ENCODE data around the gene NEB.

GRCh38 chr2:151522556-151522955, 211.7 kb downstream of the NEB start:
- TF ChIP-seq EP300 (conservative IDR thresholded peaks at IDR 0.05; ENCODE audit: poor library complexity, severe bottlenecking): no peak
- no peak for TF ChIP-seq POLR2AphosphoS5 (IDR thresholded peaks at IDR 0.05)
- TF ChIP-seq, protein P1, sequence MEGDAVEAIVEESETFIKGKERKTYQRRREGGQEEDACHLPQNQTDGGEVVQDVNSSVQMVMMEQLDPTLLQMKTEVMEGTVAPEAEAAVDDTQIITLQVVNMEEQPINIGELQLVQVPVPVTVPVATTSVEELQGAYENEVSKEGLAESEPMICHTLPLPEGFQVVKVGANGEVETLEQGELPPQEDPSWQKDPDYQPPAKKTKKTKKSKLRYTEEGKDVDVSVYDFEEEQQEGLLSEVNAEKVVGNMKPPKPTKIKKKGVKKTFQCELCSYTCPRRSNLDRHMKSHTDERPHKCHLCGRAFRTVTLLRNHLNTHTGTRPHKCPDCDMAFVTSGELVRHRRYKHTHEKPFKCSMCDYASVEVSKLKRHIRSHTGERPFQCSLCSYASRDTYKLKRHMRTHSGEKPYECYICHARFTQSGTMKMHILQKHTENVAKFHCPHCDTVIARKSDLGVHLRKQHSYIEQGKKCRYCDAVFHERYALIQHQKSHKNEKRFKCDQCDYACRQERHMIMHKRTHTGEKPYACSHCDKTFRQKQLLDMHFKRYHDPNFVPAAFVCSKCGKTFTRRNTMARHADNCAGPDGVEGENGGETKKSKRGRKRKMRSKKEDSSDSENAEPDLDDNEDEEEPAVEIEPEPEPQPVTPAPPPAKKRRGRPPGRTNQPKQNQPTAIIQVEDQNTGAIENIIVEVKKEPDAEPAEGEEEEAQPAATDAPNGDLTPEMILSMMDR (IDR thresholded peaks at IDR 0.05; ENCODE audit: poor library complexity, severe bottlenecking): no peak
- TF ChIP-seq SMC3 (conservative IDR thresholded peaks at IDR 0.05; ENCODE audit: poor library complexity): no peak
- TF ChIP-seq RAD21 (conservative IDR thresholded peaks at IDR 0.05): no peak
- no peak for TF ChIP-seq EZH2 (IDR thresholded peaks at IDR 0.05; ENCODE audit: borderline replicate concordance, insufficient read depth, low read length, poor library complexity, severe bottlenecking)
